Measurements from ENCODE around the gene TMUB2.

Gene TMUB2

GRCh38 chr17:44170499-44171201 is 16.1 kb upstream of the TMUB2 start, which contains the start of gene ASB16:
Gene ASB16, plus strand, starts transcription at chr17:44170704. Its CDS starts 86 bp downstream, at chr17:44170790.
- TF ChIP-seq CTCF (conservative IDR thresholded peaks at IDR 0.05; ENCODE audit: low read depth, low read length), result peak; percentile 13
- H3K4me3 ChIP-seq (ENCODE audit: low read length), result peak within 1 kb of the TSS; percentile 28
- DNase-seq (ENCODE audit: low read depth), result peak; percentile 38

GRCh38 chr17:44171931-44172455 is 14.8 kb upstream of the TMUB2 start:
- TF ChIP-seq CTCF (conservative IDR thresholded peaks at IDR 0.05; ENCODE audit: low read depth, low read length), result no peak
- no peak overlapping the region for H3K4me3 ChIP-seq (ENCODE audit: low read length)
- no peak for DNase-seq (ENCODE audit: low read depth)

- no peak for DNase-seq (ENCODE audit: low read depth)
- no peak overlapping the region for H3K4me3 ChIP-seq (ENCODE audit: low read length)
- TF ChIP-seq CTCF (conservative IDR thresholded peaks at IDR 0.05; ENCODE audit: low read depth, low read length), result no peak
Measured at GRCh38 chr17:44174427-44174826, 12.3 kb upstream of the TMUB2 start.

GRCh38 chr17:44176257-44176656 is 10.5 kb upstream of the TMUB2 start:
- TF ChIP-seq CTCF (conservative IDR thresholded peaks at IDR 0.05; ENCODE audit: low read depth, low read length), result no peak
- DNase-seq (ENCODE audit: low read depth), result no peak
- no peak overlapping the region for H3K4me3 ChIP-seq (ENCODE audit: low read length)

GRCh38 chr17:44176671-44177501 is 9.9 kb upstream of the TMUB2 start:
- no peak overlapping the region for H3K4me3 ChIP-seq (ENCODE audit: low read length)
- TF ChIP-seq CTCF (conservative IDR thresholded peaks at IDR 0.05; ENCODE audit: low read depth, low read length), result no peak
- no peak for DNase-seq (ENCODE audit: low read depth)

- H3K4me3 ChIP-seq (ENCODE audit: low read length), result no peak overlapping the region
- no peak for DNase-seq (ENCODE audit: low read depth)
- TF ChIP-seq CTCF (conservative IDR thresholded peaks at IDR 0.05; ENCODE audit: low read depth, low read length), result no peak
Measured at GRCh38 chr17:44177640-44178039, 9.1 kb upstream of the TMUB2 start.

Measured in retinal pigment epithelial cell (primary cell).